HCT116 (cell line): ENCODE measurements around the gene AQP7. TPM values are rescaled to one million over a fixed set of nuclear protein-coding genes. Genes with fewer than 3 reads are reported as not detected.

Experiments
- ATAC-seq: fragments of 200-7000 bp; cut with Tn5 transposase; 2 replicates; pipeline ENCODE4 v1.9.1; 2020; ENCODE audit warnings: mild to moderate bottlenecking, moderate library complexity
- BruUV-seq: library from RNA; stranded (reverse); fragments of 400-500 nt; replicated peaks from 2 replicates; lab custom pipeline; 2021; lab: Mats Ljungman, UMichigan
- CTCF ChIA-PET: fragments of 300-600 bp; sonication (Branson Sonifier 250); formaldehyde crosslinking; loops from one replicate; lab custom pipeline; 2021; ENCODE audit warnings: antibody characterized with exemption; lab: Charles Lee
- POLR2A ChIA-PET: fragments of 300-600, 350-600 bp; sonication (Branson Sonifier 250); formaldehyde crosslinking; loops from one replicate; lab custom pipeline; 2021; ENCODE audit warnings: antibody characterized with exemption; lab: Charles Lee
- RAD21 ChIA-PET, 2 experiments: fragments of 300-600 bp; sonication (Branson Sonifier 250); formaldehyde crosslinking; loops; one replicate each; lab custom pipeline; 2023; ENCODE audit warnings: low total read pairs in 2 of 2; ENCODE audit not compliant: uncharacterized antibody in 2 of 2, unreplicated experiment in 2 of 2, low non-redundant PET in 1 of 2; lab: Charles Lee
- DNase-seq: peaks from one replicate; pipeline ENCODE4 v3.0.0-alpha.2; 2010; ENCODE audit warnings: low read depth, low spot score
- H2AFZ ChIP-seq: fragments of 200-600 bp; shearing (Covaris generic), sonication (generic); 2 replicates; pipeline ENCODE4 v1.6.1; 2017; ENCODE audit warnings: low read depth, mixed run types, mixed read lengths, antibody characterized with exemption, low read length; ENCODE audit not compliant: poor library complexity, severe bottlenecking
- H3K27ac ChIP-seq: 2 replicates; pipeline ENCODE4 v1.5.1; 2012; ENCODE audit warnings: low read depth, low read length
- H3K27me3 ChIP-seq: fragments of 200-600 bp; sonication (generic); 2 replicates; pipeline ENCODE4 v1.6.1; 2016; ENCODE audit warnings: mixed run types, low read length, mixed read lengths; ENCODE audit not compliant: insufficient read depth
- H3K36me3 ChIP-seq, 2 experiments: fragments of 200-500 bp in 1 of 2; fragments of 200-600 bp in 1 of 2; sonication (Bioruptor generic) in 1 of 2; sonication (generic) in 1 of 2; 2 replicates each; pipeline versions ENCODE4 v1.5.1 to v1.6.1; 2014 to 2016; ENCODE audit warnings: low read length in 2 of 2, inconsistent platforms in 1 of 2, mixed read lengths in 1 of 2, mixed run types in 1 of 2; ENCODE audit not compliant: insufficient read depth in 2 of 2, control insufficient read depth in 1 of 2
- H3K4me1 ChIP-seq, 2 experiments: fragments of 200-600 bp in 1 of 2; sonication (generic) in 1 of 2; 2 replicates each; pipeline versions ENCODE4 v1.5.1 to v1.6.1; 2012 to 2017; ENCODE audit warnings: low read length in 2 of 2, inconsistent platforms in 1 of 2, mild to moderate bottlenecking in 1 of 2, mixed read lengths in 1 of 2, mixed run types in 1 of 2, moderate library complexity in 1 of 2; ENCODE audit not compliant: insufficient read depth in 2 of 2, control insufficient read depth in 1 of 2
- H3K4me2 ChIP-seq: fragments of 200-600 bp; sonication (generic); 2 replicates; pipeline ENCODE4 v1.6.1; 2017; ENCODE audit warnings: mixed run types, low read length, mixed read lengths
- H3K4me3 ChIP-seq, 2 experiments: fragments of 200-600 bp in 1 of 2; sonication (generic) in 1 of 2; replicated peaks in 1 of 2; 2 replicates each; pipeline ENCODE4 v1.5.1; 2011 to 2016; ENCODE audit warnings: low read length in 2 of 2, control low read depth in 1 of 2, low read depth in 1 of 2, mild to moderate bottlenecking in 1 of 2, mixed read lengths in 1 of 2, mixed run types in 1 of 2
- H3K79me2 ChIP-seq: fragments of 200-600 bp; sonication (generic); 2 replicates; pipeline ENCODE4 v1.6.1; 2017; ENCODE audit warnings: mild to moderate bottlenecking, mixed run types, low read length, moderate library complexity, mixed read lengths; ENCODE audit not compliant: insufficient read depth
- H3K9ac ChIP-seq: fragments of 200-600 bp; sonication (generic); 2 replicates; pipeline ENCODE4 v1.6.1; 2016; ENCODE audit warnings: low read length, mixed read lengths
- H3K9me2 ChIP-seq: fragments of 200-600 bp; sonication (generic), shearing (Covaris generic); 2 replicates; pipeline ENCODE4 v1.6.1; 2017; ENCODE audit warnings: mixed run types, mild to moderate bottlenecking, moderate library complexity; ENCODE audit not compliant: insufficient read depth
- H3K9me3 ChIP-seq, 2 experiments: fragments of 200-500 bp in 1 of 2; fragments of 200-600 bp in 1 of 2; sonication (Bioruptor generic) in 1 of 2; sonication (generic) in 1 of 2; 2 replicates each; pipeline ENCODE4 v1.6.1; 2014 to 2017; ENCODE audit warnings: low read length in 2 of 2, mixed read lengths in 2 of 2, inconsistent platforms in 1 of 2, low read depth in 1 of 2, mild to moderate bottlenecking in 1 of 2, mixed run types in 1 of 2, moderate library complexity in 1 of 2; ENCODE audit not compliant: control insufficient read depth in 1 of 2, insufficient read depth in 1 of 2
- H4K20me1 ChIP-seq: fragments of 200-600 bp; sonication (generic), shearing (Covaris generic); 2 replicates; pipeline ENCODE4 v1.6.1; 2017; ENCODE audit warnings: mixed run types, mild to moderate bottlenecking, moderate library complexity; ENCODE audit not compliant: insufficient read depth
- EGR1 ChIP-seq: IDR thresholded peaks from 2 replicates; pipeline ENCODE4 v1.6.1; 2012; ENCODE audit warnings: low read depth
- ELF1 ChIP-seq: IDR thresholded peaks from 2 replicates; pipeline ENCODE4 v1.6.1; 2012; ENCODE audit warnings: low read depth, borderline replicate concordance
- EZH2 ChIP-seq: fragments of 200-600 bp; sonication (generic); IDR thresholded peaks from 2 replicates; pipeline ENCODE4 v1.6.1; 2017; ENCODE audit warnings: antibody characterized with exemption, mixed run types
- FOSL1 ChIP-seq: IDR thresholded peaks from 2 replicates; pipeline ENCODE4 v1.6.1; 2012; ENCODE audit warnings: low read depth
- POLR2AphosphoS5 ChIP-seq: IDR thresholded peaks from 2 replicates; pipeline ENCODE4 v1.6.1; 2011; ENCODE audit warnings: mild to moderate bottlenecking, low read depth, low read length, moderate library complexity
- ZFX ChIP-seq: fragments of 450-650 bp; IDR thresholded peaks from 2 replicates; pipeline ENCODE4 v1.6.1; 2017
- intact Hi-C: fragments of 100-400 bp; cut with micrococcal nuclease; formaldehyde crosslinking; loops from 2 replicates; pipeline ENCODE4 v1.10.0; 2022
- total RNA-seq: library from RNA; stranded (reverse); gene quantifications from one replicate; pipeline ENCODE4 v1.2.1, GENCODE V29; 2021; ENCODE audit not compliant: unreplicated experiment
- TF ChIP-seq, protein P1 (sequence below): IDR thresholded peaks from 2 replicates; pipeline ENCODE4 v1.6.1; 2012; ENCODE audit warnings: low read depth
- TF ChIP-seq, protein P2 (sequence below), 3 experiments: fragments of 200-600 bp in 1 of 3; sonication (generic) in 1 of 3; IDR thresholded peaks in 2 of 3; conservative IDR thresholded peaks in 1 of 3; 2 replicates each; pipeline ENCODE4 v1.5.1; 2012 to 2017; ENCODE audit warnings: low read depth in 2 of 3, low read length in 2 of 3, antibody characterized with exemption in 1 of 3, borderline replicate concordance in 1 of 3, control low read depth in 1 of 3, mild to moderate bottlenecking in 1 of 3, mixed read lengths in 1 of 3, mixed run types in 1 of 3, moderate library complexity in 1 of 3; ENCODE audit not compliant: insufficient read depth in 1 of 3
- TF ChIP-seq, protein P3 (sequence below): IDR thresholded peaks from 2 replicates; pipeline ENCODE4 v1.6.1; 2012
- TF ChIP-seq, protein P4 (sequence below): IDR thresholded peaks from 2 replicates; pipeline ENCODE4 v1.6.1; 2011; ENCODE audit warnings: mild to moderate bottlenecking, low read length, moderate library complexity; ENCODE audit not compliant: insufficient replicate concordance; ENCODE audit errors: extremely low read depth
- TF ChIP-seq, protein P5 (sequence below): IDR thresholded peaks from 2 replicates; pipeline ENCODE4 v1.6.1; 2012

The AQP7 gene
- total RNA-seq, 1 experiment from 2014 or later, result 0.96 TPM

DNA sequence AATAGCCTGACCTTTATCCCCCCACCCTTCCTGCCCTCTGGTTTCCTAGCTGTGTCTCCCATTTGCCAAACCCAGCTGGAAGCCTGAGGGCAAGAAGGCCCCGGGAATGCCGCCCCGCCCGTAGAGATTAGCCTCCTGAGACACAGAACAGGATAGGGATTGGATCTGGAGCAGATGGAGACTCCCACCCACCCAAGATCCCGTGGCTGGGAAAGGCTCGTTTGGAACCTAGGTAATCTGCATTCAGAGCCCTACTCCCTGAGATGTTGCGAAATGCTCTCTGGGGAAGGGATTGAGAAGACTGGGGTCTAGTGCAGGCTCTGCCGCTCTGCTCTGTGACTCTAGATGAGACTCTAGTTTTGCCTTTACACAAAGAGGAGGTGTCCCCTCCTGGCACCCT lies 34.1 kb upstream of the AQP7 start:
- DNase-seq, result no peak
- no peak overlapping the region for H3K9ac ChIP-seq
- ATAC-seq, result no peak

More for the DNA sequence above, 34.1 kb upstream of the AQP7 start:
- RAD21 ChIA-PET, result no interaction called here
- TF ChIP-seq ZFX (no peak), ELF1 (no peak), EZH2 (no peak), POLR2AphosphoS5 (no peak), FOSL1 (no peak), EGR1 (no peak)
- TF ChIP-seq, protein P1, sequence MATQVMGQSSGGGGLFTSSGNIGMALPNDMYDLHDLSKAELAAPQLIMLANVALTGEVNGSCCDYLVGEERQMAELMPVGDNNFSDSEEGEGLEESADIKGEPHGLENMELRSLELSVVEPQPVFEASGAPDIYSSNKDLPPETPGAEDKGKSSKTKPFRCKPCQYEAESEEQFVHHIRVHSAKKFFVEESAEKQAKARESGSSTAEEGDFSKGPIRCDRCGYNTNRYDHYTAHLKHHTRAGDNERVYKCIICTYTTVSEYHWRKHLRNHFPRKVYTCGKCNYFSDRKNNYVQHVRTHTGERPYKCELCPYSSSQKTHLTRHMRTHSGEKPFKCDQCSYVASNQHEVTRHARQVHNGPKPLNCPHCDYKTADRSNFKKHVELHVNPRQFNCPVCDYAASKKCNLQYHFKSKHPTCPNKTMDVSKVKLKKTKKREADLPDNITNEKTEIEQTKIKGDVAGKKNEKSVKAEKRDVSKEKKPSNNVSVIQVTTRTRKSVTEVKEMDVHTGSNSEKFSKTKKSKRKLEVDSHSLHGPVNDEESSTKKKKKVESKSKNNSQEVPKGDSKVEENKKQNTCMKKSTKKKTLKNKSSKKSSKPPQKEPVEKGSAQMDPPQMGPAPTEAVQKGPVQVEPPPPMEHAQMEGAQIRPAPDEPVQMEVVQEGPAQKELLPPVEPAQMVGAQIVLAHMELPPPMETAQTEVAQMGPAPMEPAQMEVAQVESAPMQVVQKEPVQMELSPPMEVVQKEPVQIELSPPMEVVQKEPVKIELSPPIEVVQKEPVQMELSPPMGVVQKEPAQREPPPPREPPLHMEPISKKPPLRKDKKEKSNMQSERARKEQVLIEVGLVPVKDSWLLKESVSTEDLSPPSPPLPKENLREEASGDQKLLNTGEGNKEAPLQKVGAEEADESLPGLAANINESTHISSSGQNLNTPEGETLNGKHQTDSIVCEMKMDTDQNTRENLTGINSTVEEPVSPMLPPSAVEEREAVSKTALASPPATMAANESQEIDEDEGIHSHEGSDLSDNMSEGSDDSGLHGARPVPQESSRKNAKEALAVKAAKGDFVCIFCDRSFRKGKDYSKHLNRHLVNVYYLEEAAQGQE, result no peak
- TF ChIP-seq, protein P2, sequence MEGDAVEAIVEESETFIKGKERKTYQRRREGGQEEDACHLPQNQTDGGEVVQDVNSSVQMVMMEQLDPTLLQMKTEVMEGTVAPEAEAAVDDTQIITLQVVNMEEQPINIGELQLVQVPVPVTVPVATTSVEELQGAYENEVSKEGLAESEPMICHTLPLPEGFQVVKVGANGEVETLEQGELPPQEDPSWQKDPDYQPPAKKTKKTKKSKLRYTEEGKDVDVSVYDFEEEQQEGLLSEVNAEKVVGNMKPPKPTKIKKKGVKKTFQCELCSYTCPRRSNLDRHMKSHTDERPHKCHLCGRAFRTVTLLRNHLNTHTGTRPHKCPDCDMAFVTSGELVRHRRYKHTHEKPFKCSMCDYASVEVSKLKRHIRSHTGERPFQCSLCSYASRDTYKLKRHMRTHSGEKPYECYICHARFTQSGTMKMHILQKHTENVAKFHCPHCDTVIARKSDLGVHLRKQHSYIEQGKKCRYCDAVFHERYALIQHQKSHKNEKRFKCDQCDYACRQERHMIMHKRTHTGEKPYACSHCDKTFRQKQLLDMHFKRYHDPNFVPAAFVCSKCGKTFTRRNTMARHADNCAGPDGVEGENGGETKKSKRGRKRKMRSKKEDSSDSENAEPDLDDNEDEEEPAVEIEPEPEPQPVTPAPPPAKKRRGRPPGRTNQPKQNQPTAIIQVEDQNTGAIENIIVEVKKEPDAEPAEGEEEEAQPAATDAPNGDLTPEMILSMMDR (IDR thresholded peaks at IDR 0.05 in 2 of 3, conservative IDR thresholded peaks at IDR 0.05 in 1 of 3; ENCODE audit: borderline replicate concordance in 1 of 3, insufficient read depth in 1 of 3, low read depth in 2 of 3, low read length in 2 of 3), result no peak
- TF ChIP-seq, protein P3, sequence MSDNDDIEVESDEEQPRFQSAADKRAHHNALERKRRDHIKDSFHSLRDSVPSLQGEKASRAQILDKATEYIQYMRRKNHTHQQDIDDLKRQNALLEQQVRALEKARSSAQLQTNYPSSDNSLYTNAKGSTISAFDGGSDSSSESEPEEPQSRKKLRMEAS, result no peak
- TF ChIP-seq, protein P4, sequence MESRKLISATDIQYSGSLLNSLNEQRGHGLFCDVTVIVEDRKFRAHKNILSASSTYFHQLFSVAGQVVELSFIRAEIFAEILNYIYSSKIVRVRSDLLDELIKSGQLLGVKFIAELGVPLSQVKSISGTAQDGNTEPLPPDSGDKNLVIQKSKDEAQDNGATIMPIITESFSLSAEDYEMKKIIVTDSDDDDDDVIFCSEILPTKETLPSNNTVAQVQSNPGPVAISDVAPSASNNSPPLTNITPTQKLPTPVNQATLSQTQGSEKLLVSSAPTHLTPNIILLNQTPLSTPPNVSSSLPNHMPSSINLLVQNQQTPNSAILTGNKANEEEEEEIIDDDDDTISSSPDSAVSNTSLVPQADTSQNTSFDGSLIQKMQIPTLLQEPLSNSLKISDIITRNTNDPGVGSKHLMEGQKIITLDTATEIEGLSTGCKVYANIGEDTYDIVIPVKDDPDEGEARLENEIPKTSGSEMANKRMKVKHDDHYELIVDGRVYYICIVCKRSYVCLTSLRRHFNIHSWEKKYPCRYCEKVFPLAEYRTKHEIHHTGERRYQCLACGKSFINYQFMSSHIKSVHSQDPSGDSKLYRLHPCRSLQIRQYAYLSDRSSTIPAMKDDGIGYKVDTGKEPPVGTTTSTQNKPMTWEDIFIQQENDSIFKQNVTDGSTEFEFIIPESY, result no peak
- TF ChIP-seq, protein P5, sequence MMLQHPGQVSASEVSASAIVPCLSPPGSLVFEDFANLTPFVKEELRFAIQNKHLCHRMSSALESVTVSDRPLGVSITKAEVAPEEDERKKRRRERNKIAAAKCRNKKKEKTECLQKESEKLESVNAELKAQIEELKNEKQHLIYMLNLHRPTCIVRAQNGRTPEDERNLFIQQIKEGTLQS, result no peak
- CTCF ChIA-PET, result interaction anchor here (1.0 kb wide), 1 partner anchor 16 kb away, joined by 5 read pairs; no protein-coding TSS in a partner anchor
- no peaks in the 10 kb centered on the region for H3K9me2 ChIP-seq
- H3K27me3 ChIP-seq, result no peaks in the 10 kb centered on the region
- H2AFZ ChIP-seq, result no peak overlapping the region
- no peak overlapping the region for H3K4me2 ChIP-seq
- intact Hi-C loops, result no loop called here
- POLR2A ChIA-PET, result no interaction called here
- no peaks in the 10 kb centered on the region for H3K9me3 ChIP-seq
- no peak overlapping the region for H3K4me3 ChIP-seq
- H3K4me1 ChIP-seq, result peaks cover 12 to 22% of the 10 kb centered on the region in 2 experiments
- H3K27ac ChIP-seq, result no peak overlapping the region
- H3K36me3 ChIP-seq, result no peaks in the 10 kb centered on the region
- H3K79me2 ChIP-seq, result no peaks in the 10 kb centered on the region
- no peaks in the 10 kb centered on the region for H4K20me1 ChIP-seq
- BruUV-seq, result no TSS peak
